Measurements from ENCODE around the gene LHFPL4. TPM values are rescaled to one million over a fixed set of nuclear protein-coding genes. Genes with fewer than 3 reads are reported as not detected.

LHFPL4 gene
- total RNA-seq, 1 donor from 2014 or later = 1.7 TPM

DNA sequence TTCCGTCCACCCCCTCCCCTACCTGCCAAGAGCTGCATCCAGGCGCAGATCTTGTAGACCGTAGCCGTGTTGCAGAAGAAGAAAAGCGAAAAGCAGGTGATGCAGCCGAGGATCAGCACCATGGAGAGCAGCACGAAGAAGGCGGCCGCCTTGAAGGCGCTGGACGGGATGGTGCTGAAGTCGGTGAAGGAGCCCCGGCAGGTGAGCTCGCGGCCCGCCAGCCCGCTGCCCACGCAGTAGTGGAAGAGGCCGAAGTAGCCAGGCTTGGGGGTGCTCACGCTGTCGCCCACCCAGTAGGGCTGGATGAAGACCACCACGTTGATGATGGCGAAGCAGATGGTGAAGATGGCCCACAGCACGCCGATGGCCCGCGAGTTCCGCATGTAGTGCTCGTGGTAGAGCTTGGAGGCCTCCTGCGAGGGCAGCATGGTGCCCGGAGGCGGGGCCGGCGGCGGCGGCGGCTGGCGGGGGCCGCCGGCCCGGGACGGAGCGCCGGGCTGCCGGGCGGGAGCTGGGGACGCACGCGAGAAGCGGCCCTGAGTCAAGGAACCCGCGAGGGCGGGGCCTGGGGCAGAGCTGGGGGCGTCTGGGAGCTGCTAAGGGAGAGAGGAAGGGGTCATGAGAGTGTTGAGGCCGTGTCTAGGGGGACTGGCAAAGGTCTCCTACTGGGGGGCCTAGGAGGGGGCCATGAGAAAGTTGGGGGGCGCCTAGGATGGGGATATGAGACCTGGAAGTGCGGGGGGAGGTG lies 1.2 kb downstream of the LHFPL4 start:
- peaks cover 75% of the 10 kb centered on the region for H3K27me3 Mint-ChIP-seq
- no peaks in the 10 kb centered on the region for H3K9me3 Mint-ChIP-seq
- peak overlapping the region; percentile 79 for H3K4me3 Mint-ChIP-seq
- no peak overlapping the region for H3K27ac Mint-ChIP-seq
- TF ChIP-seq, protein P1, sequence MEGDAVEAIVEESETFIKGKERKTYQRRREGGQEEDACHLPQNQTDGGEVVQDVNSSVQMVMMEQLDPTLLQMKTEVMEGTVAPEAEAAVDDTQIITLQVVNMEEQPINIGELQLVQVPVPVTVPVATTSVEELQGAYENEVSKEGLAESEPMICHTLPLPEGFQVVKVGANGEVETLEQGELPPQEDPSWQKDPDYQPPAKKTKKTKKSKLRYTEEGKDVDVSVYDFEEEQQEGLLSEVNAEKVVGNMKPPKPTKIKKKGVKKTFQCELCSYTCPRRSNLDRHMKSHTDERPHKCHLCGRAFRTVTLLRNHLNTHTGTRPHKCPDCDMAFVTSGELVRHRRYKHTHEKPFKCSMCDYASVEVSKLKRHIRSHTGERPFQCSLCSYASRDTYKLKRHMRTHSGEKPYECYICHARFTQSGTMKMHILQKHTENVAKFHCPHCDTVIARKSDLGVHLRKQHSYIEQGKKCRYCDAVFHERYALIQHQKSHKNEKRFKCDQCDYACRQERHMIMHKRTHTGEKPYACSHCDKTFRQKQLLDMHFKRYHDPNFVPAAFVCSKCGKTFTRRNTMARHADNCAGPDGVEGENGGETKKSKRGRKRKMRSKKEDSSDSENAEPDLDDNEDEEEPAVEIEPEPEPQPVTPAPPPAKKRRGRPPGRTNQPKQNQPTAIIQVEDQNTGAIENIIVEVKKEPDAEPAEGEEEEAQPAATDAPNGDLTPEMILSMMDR (conservative IDR thresholded peaks at IDR 0.05) = no peak
- H3K4me1 Mint-ChIP-seq (ENCODE audit: unreplicated experiment) = peaks cover 4% of the 10 kb centered on the region
- peak; percentile 77 for DNase-seq (ENCODE audit: extremely low spot score, unreplicated experiment)
- no peaks in the 10 kb centered on the region for H3K36me3 Mint-ChIP-seq

- DNase-seq (ENCODE audit: extremely low spot score, unreplicated experiment) = no peak
- Mint-ChIP-seq H3K4me3 (no peak overlapping the region), H3K4me1 (ENCODE audit: unreplicated experiment) (peaks cover 4% of the 10 kb centered on the region), H3K9me3 (no peaks in the 10 kb centered on the region), H3K27ac (no peak overlapping the region), H3K36me3 (no peaks in the 10 kb centered on the region), H3K27me3 (peaks cover 69% of the 10 kb centered on the region)
- TF ChIP-seq, protein P1 (conservative IDR thresholded peaks at IDR 0.05) = no peak
Measured at GRCh38 chr3:9550999-9551398, 2.6 kb downstream of the LHFPL4 start.

DNA sequence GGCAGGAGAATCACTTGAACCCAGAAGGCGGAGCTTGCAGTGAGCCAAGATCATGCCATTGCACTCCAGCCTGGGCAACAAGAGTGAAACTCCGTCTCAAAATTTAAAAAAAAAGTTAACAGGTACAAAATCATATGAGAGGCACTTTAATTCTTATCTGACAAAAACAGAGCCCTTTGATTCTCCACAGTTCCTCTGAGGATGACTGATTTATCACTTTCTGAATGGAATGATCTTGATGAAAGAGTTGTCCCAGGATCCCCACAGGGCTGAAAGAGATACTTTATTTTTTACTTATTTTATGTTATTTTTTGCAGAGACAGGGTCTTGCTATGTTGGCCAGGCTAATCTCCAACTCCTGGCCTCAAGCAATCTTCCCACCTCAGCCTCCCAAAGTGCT lies 4.0 kb downstream of the LHFPL4 start:
- Mint-ChIP-seq H3K4me1 (ENCODE audit: unreplicated experiment) (peaks cover 4% of the 10 kb centered on the region), H3K27ac (no peak overlapping the region), H3K36me3 (no peaks in the 10 kb centered on the region), H3K9me3 (no peaks in the 10 kb centered on the region), H3K4me3 (no peak overlapping the region), H3K27me3 (peaks cover 62% of the 10 kb centered on the region)
- TF ChIP-seq, protein P1 (conservative IDR thresholded peaks at IDR 0.05) = no peak
- no peak for DNase-seq (ENCODE audit: extremely low spot score, unreplicated experiment)

DNA sequence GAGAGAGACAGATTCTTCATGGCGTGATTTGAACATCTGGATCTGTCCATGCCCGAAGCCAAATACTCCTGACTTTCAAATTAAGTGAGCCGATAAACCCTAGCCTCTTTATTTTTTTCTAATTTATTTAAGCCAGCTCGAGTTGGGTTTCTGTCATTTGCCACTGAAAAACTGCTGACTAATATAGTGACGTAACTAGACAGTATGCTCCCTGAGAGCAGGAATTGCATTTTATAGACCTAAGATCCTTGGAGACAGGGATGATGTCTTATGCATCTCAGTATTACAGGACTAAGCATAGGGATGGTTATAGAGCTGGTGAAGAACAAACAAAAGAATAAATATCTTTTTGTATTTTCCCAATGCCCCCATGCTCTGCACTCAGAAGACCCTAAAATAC lies 4.6 kb downstream of the LHFPL4 start:
- TF ChIP-seq, protein P1 (conservative IDR thresholded peaks at IDR 0.05) = no peak
- no peak for DNase-seq (ENCODE audit: extremely low spot score, unreplicated experiment)
- H3K36me3 Mint-ChIP-seq = no peaks in the 10 kb centered on the region
- H3K27ac Mint-ChIP-seq = no peak overlapping the region
- no peak overlapping the region for H3K4me3 Mint-ChIP-seq
- peaks cover 4% of the 10 kb centered on the region for H3K4me1 Mint-ChIP-seq (ENCODE audit: unreplicated experiment)
- H3K9me3 Mint-ChIP-seq = no peaks in the 10 kb centered on the region
- H3K27me3 Mint-ChIP-seq = peaks cover 58% of the 10 kb centered on the region

DNA sequence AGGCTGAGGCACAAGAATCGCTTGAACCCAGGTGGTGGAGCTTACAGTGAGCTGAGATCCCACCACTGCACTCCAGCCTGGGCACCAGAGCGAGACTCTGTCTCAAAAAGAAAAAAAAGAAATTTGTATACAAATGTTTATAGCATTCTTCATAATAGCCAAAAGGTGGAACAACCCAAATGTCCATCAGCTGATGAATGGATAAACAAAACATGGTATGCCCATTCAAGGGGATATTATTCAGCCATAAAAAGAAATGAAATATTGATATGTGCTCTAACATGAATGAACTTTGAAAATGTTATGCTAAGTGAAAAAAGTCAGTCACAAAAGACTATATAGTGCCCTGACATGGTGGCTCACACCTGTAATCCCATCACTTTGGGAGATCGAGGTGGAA lies 11.4 kb downstream of the LHFPL4 start:
- TF ChIP-seq, protein P1 (conservative IDR thresholded peaks at IDR 0.05) = no peak
- no peaks in the 10 kb centered on the region for H3K9me3 Mint-ChIP-seq
- H3K36me3 Mint-ChIP-seq = no peaks in the 10 kb centered on the region
- H3K27ac Mint-ChIP-seq = no peak overlapping the region
- H3K4me3 Mint-ChIP-seq = no peak overlapping the region
- no peak for DNase-seq (ENCODE audit: extremely low spot score, unreplicated experiment)
- H3K4me1 Mint-ChIP-seq (ENCODE audit: unreplicated experiment) = no peaks in the 10 kb centered on the region
- peaks cover 19% of the 10 kb centered on the region for H3K27me3 Mint-ChIP-seq

Data from type B pancreatic cell (in vitro differentiated cells).